IMR-90 (cell line): Measurements from ENCODE around the gene DGKG. TPM values are rescaled to one million over a fixed set of nuclear protein-coding genes. Genes with fewer than 3 reads are reported as not detected.

Source experiments
- ATAC-seq: fragments of 200-7000 bp; cut with Tn5 transposase; 2 replicates; pipeline ENCODE4 v1.9.1; 2020; ENCODE audit warnings: low read depth, mild to moderate bottlenecking, moderate library complexity
- BruUV-seq: library from RNA; stranded (reverse); fragments of 400-500 nt; replicated peaks from 2 replicates; lab custom pipeline; 2021; lab: Mats Ljungman, UMichigan
- CTCF ChIA-PET: fragments of 300-600 bp; formaldehyde crosslinking; extraction: SDS; loops from one replicate; lab custom pipeline; 2021; ENCODE audit warnings: antibody characterized with exemption; lab: Yijun Ruan, JAX
- POLR2A ChIA-PET: fragments of 300-600 bp; sonication (Branson Sonifier 250); formaldehyde crosslinking; loops from one replicate; lab custom pipeline; 2022; ENCODE audit warnings: antibody characterized with exemption; ENCODE audit not compliant: unreplicated experiment; lab: Charles Lee
- DNase-seq: peaks from one replicate; pipeline ENCODE4 v3.0.0; 2013
- H2AFZ ChIP-seq: replicated peaks from 2 replicates; pipeline ENCODE3; 2013; ENCODE audit warnings: low read length, mild to moderate bottlenecking; ENCODE audit not compliant: poor library complexity
- H2AK5ac ChIP-seq: 2 replicates; pipeline ENCODE4 v1.6.1; 2013; ENCODE audit warnings: low read depth, low read length, inconsistent platforms
- H2AK9ac ChIP-seq: replicated peaks from 2 replicates; pipeline ENCODE3; 2013; ENCODE audit warnings: mild to moderate bottlenecking, low read depth, low read length, moderate library complexity; ENCODE audit not compliant: poor library complexity
- H2BK120ac ChIP-seq: 2 replicates; pipeline ENCODE4 v1.6.1; 2013; ENCODE audit warnings: low read depth, low read length, inconsistent platforms
- H2BK15ac ChIP-seq: 3 replicates; pipeline ENCODE4 v1.6.1; 2013; ENCODE audit warnings: low read depth, low read length, inconsistent platforms
- H2BK20ac ChIP-seq: 2 replicates; pipeline ENCODE4 v1.6.1; 2013; ENCODE audit warnings: low read depth, mild to moderate bottlenecking, inconsistent platforms, low read length, moderate library complexity
- H2BK5ac ChIP-seq: 2 replicates; pipeline ENCODE4 v1.6.1; 2013; ENCODE audit warnings: mild to moderate bottlenecking, low read depth, low read length, inconsistent platforms; ENCODE audit not compliant: poor library complexity, severe bottlenecking
- H3K14ac ChIP-seq: replicated peaks from 2 replicates; pipeline ENCODE4 v1.6.1; 2013; ENCODE audit warnings: low read depth, low read length, inconsistent platforms
- H3K18ac ChIP-seq: 2 replicates; pipeline ENCODE4 v1.6.1; 2013; ENCODE audit warnings: low read depth, low read length, control low read depth
- H3K23ac ChIP-seq: 2 replicates; pipeline ENCODE4 v1.6.1; 2013; ENCODE audit warnings: low read depth, low read length, inconsistent platforms
- H3K27ac ChIP-seq: 2 replicates; pipeline ENCODE4 v1.5.1; 2013; ENCODE audit warnings: mild to moderate bottlenecking, control low read depth, low read length; ENCODE audit not compliant: insufficient read depth
- H3K27me3 ChIP-seq: 2 replicates; pipeline ENCODE4 v1.6.1; 2013; ENCODE audit warnings: low read length; ENCODE audit not compliant: control insufficient read depth, insufficient read depth
- H3K36me3 ChIP-seq: 2 replicates; pipeline ENCODE4 v1.6.1; 2013; ENCODE audit warnings: low read length, mixed read lengths; ENCODE audit not compliant: control insufficient read depth, insufficient read depth
- H3K4ac ChIP-seq: 2 replicates; pipeline ENCODE4 v1.6.1; 2013; ENCODE audit warnings: low read depth, low read length, inconsistent platforms
- H3K4me1 ChIP-seq: 2 replicates; pipeline ENCODE4 v1.6.1; 2013; ENCODE audit warnings: low read length, mixed read lengths; ENCODE audit not compliant: control insufficient read depth, insufficient read depth
- H3K4me2 ChIP-seq: 2 replicates; pipeline ENCODE4 v1.6.1; 2013; ENCODE audit warnings: low read depth, mild to moderate bottlenecking, control low read depth, low read length, moderate library complexity
- H3K4me3 ChIP-seq: 2 replicates; pipeline ENCODE4 v1.5.1; 2013; ENCODE audit warnings: low read depth, mild to moderate bottlenecking, control low read depth, low read length, moderate library complexity; ENCODE audit not compliant: insufficient read depth
- H3K56ac ChIP-seq: 2 replicates; pipeline ENCODE4 v1.6.1; 2013; ENCODE audit warnings: low read length, inconsistent platforms; ENCODE audit not compliant: insufficient read depth; ENCODE audit errors: extremely low read depth
- H3K79me1 ChIP-seq, 2 experiments: 2 replicates each; pipeline ENCODE4 v1.6.1; 2013; ENCODE audit warnings: low read length in 2 of 2, inconsistent platforms in 1 of 2, low read depth in 1 of 2
- H3K9ac ChIP-seq: 2 replicates; pipeline ENCODE4 v1.6.1; 2013; ENCODE audit warnings: low read depth, low read length, control low read depth
- H3K9me1 ChIP-seq: 2 replicates; pipeline ENCODE4 v1.6.1; 2013; ENCODE audit warnings: low read length, inconsistent platforms; ENCODE audit not compliant: insufficient read depth
- H3K9me3 ChIP-seq: 2 replicates; pipeline ENCODE4 v1.6.1; 2013; ENCODE audit warnings: low read length; ENCODE audit not compliant: control insufficient read depth, insufficient read depth
- H4K20me1 ChIP-seq: 2 replicates; pipeline ENCODE4 v1.6.1; 2013; ENCODE audit warnings: low read length, inconsistent platforms; ENCODE audit not compliant: insufficient read depth
- H4K5ac ChIP-seq: 2 replicates; pipeline ENCODE4 v1.6.1; 2013; ENCODE audit warnings: mild to moderate bottlenecking, low read depth, low read length, control low read depth
- H4K8ac ChIP-seq, 2 experiments: 2 replicates each; pipeline ENCODE4 v1.6.1; 2013; ENCODE audit warnings: low read depth in 2 of 2, low read length in 2 of 2, control low read depth in 1 of 2, inconsistent platforms in 1 of 2
- H4K91ac ChIP-seq: 2 replicates; pipeline ENCODE4 v1.6.1; 2013; ENCODE audit warnings: low read depth, low read length, inconsistent platforms; ENCODE audit not compliant: insufficient read depth
- BHLHE40 ChIP-seq: fragments of 150-350 bp; IDR thresholded peaks from 2 replicates; pipeline ENCODE4 v1.6.1; 2016; ENCODE audit warnings: mild to moderate bottlenecking, low read depth, low read length
- CEBPB ChIP-seq: IDR thresholded peaks from 2 replicates; pipeline ENCODE4 v1.6.1; 2012; ENCODE audit warnings: low read depth, low read length, improper control_type of control experiment
- FOS ChIP-seq: fragments of 150-350 bp; IDR thresholded peaks from 2 replicates; pipeline ENCODE4 v1.6.1; 2016; ENCODE audit warnings: low read depth, low read length
- MAFK ChIP-seq: IDR thresholded peaks from 2 replicates; pipeline ENCODE4 v1.6.1; 2012; ENCODE audit warnings: low read depth, low read length, improper control_type of control experiment
- MAZ ChIP-seq: IDR thresholded peaks from 2 replicates; pipeline ENCODE4 v1.6.1; 2012; ENCODE audit warnings: low read depth, mild to moderate bottlenecking, low read length, improper control_type of control experiment, moderate library complexity, borderline replicate concordance
- MXI1 ChIP-seq: IDR thresholded peaks from 2 replicates; pipeline ENCODE4 v1.6.1; 2012; ENCODE audit warnings: low read depth, mild to moderate bottlenecking, low read length, moderate library complexity, borderline replicate concordance
- NFE2L2 ChIP-seq: fragments of 150-350 bp; IDR thresholded peaks from 2 replicates; pipeline ENCODE4 v1.6.1; 2016; ENCODE audit warnings: low read depth, mild to moderate bottlenecking, low read length
- RCOR1 ChIP-seq: IDR thresholded peaks from 2 replicates; pipeline ENCODE4 v1.6.1; 2012; ENCODE audit warnings: mild to moderate bottlenecking, low read length, improper control_type of control experiment; ENCODE audit not compliant: insufficient replicate concordance
- SMC3 ChIP-seq: fragments of 150-350 bp; IDR thresholded peaks from 2 replicates; pipeline ENCODE4 v1.6.1; 2016; ENCODE audit warnings: low read depth, mild to moderate bottlenecking, antibody characterized with exemption, low read length, moderate library complexity
- WGBS, 2 experiments: methylation state at CpG; one replicate each; pipeline versions ENCODE4 v1.1.5 to v1.1.7; 2013; ENCODE audit warnings: missing lambda C conversion rate in 2 of 2; ENCODE audit not compliant: insufficient read length in 1 of 2; ENCODE audit errors: extremely low coverage in 2 of 2; 5-methylcytosine and 5-hydroxymethylcytosine counted together
- dilution Hi-C: fragments of 300-500 bp; cut with HindIII; formaldehyde crosslinking; loops from one replicate; pipeline ENCODE4 v1.14.3; 2018; ENCODE audit warnings: low sequenced_read_pairs; ENCODE audit not compliant: unreplicated experiment
- in situ Hi-C: fragments of 300-500 bp; cut with MboI; formaldehyde crosslinking; loops from 3 replicates; pipeline ENCODE4 v1.14.3; 2019; ENCODE audit warnings: low sequenced_read_pairs, inconsistent platforms, mixed read lengths
- intact Hi-C: fragments of 100-400 bp; cut with micrococcal nuclease; formaldehyde crosslinking; loops from 2 replicates; pipeline ENCODE4 v1.10.0; 2022
- polyA plus RNA-seq, 3 experiments: library from polyadenylated mRNA; depleted of rRNA; stranded (reverse); fragments of >200 nt; gene quantifications; 2 replicates each; pipeline ENCODE4 v1.2.3, GENCODE V29; 2012; ENCODE audit warnings: low replicate concordance in 1 of 3
- total RNA-seq: library from RNA; depleted of rRNA; stranded (reverse); fragments of >200 nt; gene quantifications from 2 replicates; pipeline ENCODE4 v1.2.3, GENCODE V29; 2012
- TF ChIP-seq, protein P1 (sequence below): conservative IDR thresholded peaks from 2 replicates; pipeline ENCODE4 v1.5.1; 2012; ENCODE audit warnings: mild to moderate bottlenecking, low read depth, low read length, improper control_type of control experiment
- TF ChIP-seq, protein P2 (sequence below): fragments of 150-350 bp; IDR thresholded peaks from 2 replicates; pipeline ENCODE4 v1.6.1; 2016; ENCODE audit warnings: low read depth, mild to moderate bottlenecking, low read length, moderate library complexity, borderline replicate concordance

DGKG gene
- total and polyA plus RNA-seq, 2 of the 4 experiments (the other 2 are of a cell fraction): 1.2 to 4.1 TPM

DNA sequence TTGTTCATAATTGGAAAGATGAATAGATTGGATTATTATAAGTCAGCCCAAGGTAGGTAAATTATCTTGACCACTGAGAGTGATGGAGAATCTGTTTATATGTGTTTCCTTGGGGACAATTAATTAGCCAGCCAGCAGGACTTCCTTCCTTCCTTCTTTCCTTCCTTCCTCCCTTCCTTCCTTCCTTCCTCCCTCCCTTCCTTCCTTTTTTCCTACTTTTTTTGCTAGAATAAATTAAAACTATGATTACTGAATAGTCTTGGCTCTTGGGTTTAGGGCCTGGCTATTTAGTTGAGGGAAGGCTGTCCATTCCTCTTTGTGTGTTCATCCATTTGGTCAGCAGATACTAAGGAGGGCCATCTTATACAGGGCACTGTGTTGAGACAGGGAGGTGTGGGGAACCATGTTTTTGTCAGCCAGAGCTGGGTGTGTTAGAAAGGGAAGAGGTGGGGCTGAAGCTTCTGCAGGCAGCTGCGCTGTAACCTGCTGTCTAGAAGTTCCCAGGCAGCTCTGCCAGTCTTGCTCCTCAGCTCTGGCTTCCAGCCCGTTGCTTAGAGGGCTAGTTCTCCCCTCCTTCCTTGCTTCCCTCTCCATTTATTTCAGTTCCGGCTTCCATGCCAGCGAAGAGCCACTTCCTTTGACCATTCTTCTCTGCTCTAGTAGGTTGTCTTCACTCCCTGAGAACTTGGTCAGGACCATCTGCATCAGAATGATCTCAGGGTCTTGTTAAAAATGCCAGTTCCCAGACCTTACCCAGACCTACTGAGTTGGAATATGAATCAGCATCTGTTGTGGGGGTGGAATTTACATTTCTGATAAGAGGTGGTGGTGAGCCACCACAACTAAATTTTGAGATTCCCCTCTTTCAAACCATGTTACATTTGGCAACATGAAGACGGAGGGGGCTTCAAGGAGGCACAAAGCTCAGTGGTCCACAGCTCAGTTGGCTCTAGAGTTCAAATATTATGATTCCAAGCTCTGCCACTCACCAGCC is 113.9 kb downstream of the DGKG start:
- intact Hi-C loops (no loop called here), in situ Hi-C loops (no loop called here), dilution Hi-C loops (no loop called here)
- Histone ChIP-seq H3K56ac (no peak overlapping the region), H3K79me1 (no peaks in the 10 kb centered on the region), H2AK9ac (no peak overlapping the region), H4K91ac (no peak overlapping the region), H3K4ac (no peak overlapping the region), H3K9me3 (no peaks in the 10 kb centered on the region), H3K27ac (no peak overlapping the region), H3K9ac (no peak overlapping the region), H3K4me1 (no peaks in the 10 kb centered on the region), H3K18ac (no peak overlapping the region), H3K4me2 (no peak overlapping the region), H2BK120ac (no peak overlapping the region), H3K36me3 (no peaks in the 10 kb centered on the region), H2AK5ac (no peak overlapping the region), H2BK5ac (no peak overlapping the region), H4K8ac (no peak overlapping the region), H4K5ac (no peak overlapping the region), H3K23ac (no peak overlapping the region), H2AFZ (no peak overlapping the region), H3K14ac (no peak overlapping the region), H2BK15ac (no peak overlapping the region), H2BK20ac (no peak overlapping the region), H3K4me3 (no peak overlapping the region), H3K27me3 (peaks cover 29% of the 10 kb centered on the region), H3K9me1 (no peaks in the 10 kb centered on the region), H4K20me1 (no peaks in the 10 kb centered on the region)
- TF ChIP-seq RCOR1 (no peak), CEBPB (no peak), MAZ (no peak), FOS (no peak), NFE2L2 (no peak), SMC3 (no peak), MAFK (no peak), BHLHE40 (no peak), MXI1 (no peak)
- TF ChIP-seq, protein P1, sequence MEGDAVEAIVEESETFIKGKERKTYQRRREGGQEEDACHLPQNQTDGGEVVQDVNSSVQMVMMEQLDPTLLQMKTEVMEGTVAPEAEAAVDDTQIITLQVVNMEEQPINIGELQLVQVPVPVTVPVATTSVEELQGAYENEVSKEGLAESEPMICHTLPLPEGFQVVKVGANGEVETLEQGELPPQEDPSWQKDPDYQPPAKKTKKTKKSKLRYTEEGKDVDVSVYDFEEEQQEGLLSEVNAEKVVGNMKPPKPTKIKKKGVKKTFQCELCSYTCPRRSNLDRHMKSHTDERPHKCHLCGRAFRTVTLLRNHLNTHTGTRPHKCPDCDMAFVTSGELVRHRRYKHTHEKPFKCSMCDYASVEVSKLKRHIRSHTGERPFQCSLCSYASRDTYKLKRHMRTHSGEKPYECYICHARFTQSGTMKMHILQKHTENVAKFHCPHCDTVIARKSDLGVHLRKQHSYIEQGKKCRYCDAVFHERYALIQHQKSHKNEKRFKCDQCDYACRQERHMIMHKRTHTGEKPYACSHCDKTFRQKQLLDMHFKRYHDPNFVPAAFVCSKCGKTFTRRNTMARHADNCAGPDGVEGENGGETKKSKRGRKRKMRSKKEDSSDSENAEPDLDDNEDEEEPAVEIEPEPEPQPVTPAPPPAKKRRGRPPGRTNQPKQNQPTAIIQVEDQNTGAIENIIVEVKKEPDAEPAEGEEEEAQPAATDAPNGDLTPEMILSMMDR: no peak
- TF ChIP-seq, protein P2, sequence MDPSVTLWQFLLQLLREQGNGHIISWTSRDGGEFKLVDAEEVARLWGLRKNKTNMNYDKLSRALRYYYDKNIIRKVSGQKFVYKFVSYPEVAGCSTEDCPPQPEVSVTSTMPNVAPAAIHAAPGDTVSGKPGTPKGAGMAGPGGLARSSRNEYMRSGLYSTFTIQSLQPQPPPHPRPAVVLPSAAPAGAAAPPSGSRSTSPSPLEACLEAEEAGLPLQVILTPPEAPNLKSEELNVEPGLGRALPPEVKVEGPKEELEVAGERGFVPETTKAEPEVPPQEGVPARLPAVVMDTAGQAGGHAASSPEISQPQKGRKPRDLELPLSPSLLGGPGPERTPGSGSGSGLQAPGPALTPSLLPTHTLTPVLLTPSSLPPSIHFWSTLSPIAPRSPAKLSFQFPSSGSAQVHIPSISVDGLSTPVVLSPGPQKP: no peak
- no TSS peak for BruUV-seq
- WGBS, 2 experiments: 100% methylated on average over 1 of the region's 5 CpGs; no CpG with 5 or more reads in 1 of the 2 experiments
- ChIA-PET POLR2A (no interaction called here), CTCF (interaction anchor here (0.8 to 1.6 kb wide), 3 partner anchors 11 to 265 kb away, joined by 3 to 4 read pairs (median 3); no protein-coding TSS in a partner anchor)
- ATAC-seq: no peak
- peak; percentile 17 for DNase-seq
